H9 (cell line): ENCODE data around the gene SPTBN2. TPM values are rescaled to one million over a fixed set of nuclear protein-coding genes. Genes with fewer than 3 reads are reported as not detected.

Experiments used
- DNase-seq: peaks from one replicate; pipeline ENCODE4 v3.0.0-alpha.2; 2017
- H2AFZ ChIP-seq: one replicate; pipeline ENCODE4 v1.6.1; 2013; ENCODE audit warnings: mild to moderate bottlenecking, low read length, control low read depth, moderate library complexity
- H2AK5ac ChIP-seq: 2 replicates; pipeline ENCODE4 v1.6.1; 2013; ENCODE audit warnings: low read length, control low read depth, mixed read lengths; ENCODE audit not compliant: insufficient read length
- H2BK120ac ChIP-seq: one replicate; pipeline ENCODE4 v1.6.1; 2013; ENCODE audit warnings: low read depth, mild to moderate bottlenecking, low read length, control low read depth, inconsistent platforms; ENCODE audit not compliant: poor library complexity, severe bottlenecking
- H2BK12ac ChIP-seq: 2 replicates; pipeline ENCODE4 v1.6.1; 2013; ENCODE audit warnings: low read length, control low read depth, mixed read lengths, low read depth; ENCODE audit not compliant: insufficient read length
- H2BK15ac ChIP-seq: 2 replicates; pipeline ENCODE4 v1.6.1; 2013; ENCODE audit warnings: low read depth, low read length, control low read depth
- H2BK20ac ChIP-seq: one replicate; pipeline ENCODE4 v1.6.1; 2013; ENCODE audit warnings: low read depth, mild to moderate bottlenecking, low read length, control low read depth, inconsistent platforms; ENCODE audit not compliant: poor library complexity, severe bottlenecking
- H2BK5ac ChIP-seq: 2 replicates; pipeline ENCODE4 v1.6.1; 2013; ENCODE audit warnings: low read length, control low read depth, mixed read lengths; ENCODE audit not compliant: insufficient read length
- H3K14ac ChIP-seq: 2 replicates; pipeline ENCODE4 v1.6.1; 2013; ENCODE audit warnings: low read length, control low read depth; ENCODE audit not compliant: insufficient read depth
- H3K18ac ChIP-seq: 2 replicates; pipeline ENCODE4 v1.6.1; 2013; ENCODE audit warnings: low read depth, mild to moderate bottlenecking, mixed read lengths, low read length, control low read depth; ENCODE audit not compliant: insufficient read length
- H3K23ac ChIP-seq: 2 replicates; pipeline ENCODE4 v1.6.1; 2013; ENCODE audit warnings: low read length, control low read depth, mixed read lengths, low read depth; ENCODE audit not compliant: insufficient read length
- H3K23me2 ChIP-seq: 2 replicates; pipeline ENCODE4 v1.6.1; 2013; ENCODE audit warnings: low read depth, mild to moderate bottlenecking, mixed read lengths, low read length, control low read depth; ENCODE audit not compliant: insufficient read length, poor library complexity, severe bottlenecking
- H3K27ac ChIP-seq: 2 replicates; pipeline ENCODE4 v1.5.1; 2013; ENCODE audit warnings: low read length, control low read depth, mixed read lengths, low read depth; ENCODE audit not compliant: insufficient read length
- H3K27me3 ChIP-seq: 2 replicates; pipeline ENCODE4 v1.6.1; 2013; ENCODE audit warnings: low read length, control low read depth, inconsistent platforms; ENCODE audit not compliant: insufficient read depth
- H3K4ac ChIP-seq: 2 replicates; pipeline ENCODE4 v1.6.1; 2013; ENCODE audit warnings: low read depth, mild to moderate bottlenecking, control low read depth, inconsistent platforms, low read length, moderate library complexity
- H3K4me1 ChIP-seq: 2 replicates; pipeline ENCODE4 v1.6.1; 2013; ENCODE audit warnings: low read length, control low read depth, inconsistent platforms; ENCODE audit not compliant: insufficient read depth
- H3K4me2 ChIP-seq: 2 replicates; pipeline ENCODE4 v1.6.1; 2013; ENCODE audit warnings: low read length, control low read depth, mixed read lengths; ENCODE audit not compliant: insufficient read length, insufficient read depth
- H3K56ac ChIP-seq: 2 replicates; pipeline ENCODE4 v1.6.1; 2013; ENCODE audit warnings: low read depth, mild to moderate bottlenecking, mixed read lengths, low read length, control low read depth; ENCODE audit not compliant: insufficient read length
- H3K79me1 ChIP-seq: 2 replicates; pipeline ENCODE4 v1.6.1; 2013; ENCODE audit warnings: low read depth, mild to moderate bottlenecking, moderate library complexity, low read length, control low read depth, inconsistent platforms; ENCODE audit not compliant: insufficient read depth, poor library complexity, severe bottlenecking
- H3K79me2 ChIP-seq: 2 replicates; pipeline ENCODE4 v1.6.1; 2013; ENCODE audit warnings: low read length, control low read depth, inconsistent platforms; ENCODE audit not compliant: insufficient read depth
- H3K9ac ChIP-seq: 2 replicates; pipeline ENCODE4 v1.6.1; 2013; ENCODE audit warnings: low read length, control low read depth, mixed read lengths; ENCODE audit not compliant: insufficient read length; ENCODE audit errors: extremely low read depth
- H3K9me3 ChIP-seq: one replicate; pipeline ENCODE4 v1.6.1; 2013; ENCODE audit warnings: low read depth, low read length, inconsistent platforms; ENCODE audit not compliant: control insufficient read depth
- H3T11ph ChIP-seq: one replicate; pipeline ENCODE4 v1.6.1; 2013; ENCODE audit warnings: mild to moderate bottlenecking, low read length, control low read depth, inconsistent platforms
- H4K20me1 ChIP-seq: one replicate; pipeline ENCODE4 v1.6.1; 2013; ENCODE audit not compliant: control insufficient read depth, insufficient read length, insufficient read depth
- H4K5ac ChIP-seq: 2 replicates; pipeline ENCODE4 v1.6.1; 2013; ENCODE audit warnings: low read depth, mild to moderate bottlenecking, mixed read lengths, low read length, control low read depth; ENCODE audit not compliant: insufficient read length
- H4K8ac ChIP-seq: replicated peaks from 2 replicates; pipeline ENCODE4 v1.6.1; 2013; ENCODE audit warnings: low read length, control low read depth, mixed read lengths, low read depth; ENCODE audit not compliant: insufficient read length
- H4K91ac ChIP-seq: 2 replicates; pipeline ENCODE4 v1.6.1; 2013; ENCODE audit warnings: low read depth, mild to moderate bottlenecking, moderate library complexity, mixed read lengths, low read length, control low read depth; ENCODE audit not compliant: insufficient read length
- H3K27ac Mint-ChIP-seq, 3 experiments: 2 replicates in 2 of 3; 3 replicates in 1 of 3; pipeline ENCODE4 v1.8.0; 2020 to 2021; ENCODE audit warnings: mixed read lengths in 3 of 3, mild to moderate bottlenecking in 1 of 3, moderate library complexity in 1 of 3
- H3K27me3 Mint-ChIP-seq: 2 replicates; pipeline ENCODE4 v1.8.0; 2021; ENCODE audit warnings: low read depth, mild to moderate bottlenecking, moderate library complexity, mixed read lengths
- H3K36me3 Mint-ChIP-seq, 3 experiments: 2 replicates in 2 of 3; 3 replicates in 1 of 3; pipeline ENCODE4 v1.8.0; 2020 to 2021; ENCODE audit warnings: low read depth in 3 of 3, mixed read lengths in 3 of 3; ENCODE audit not compliant: insufficient read depth in 1 of 3
- H3K4me1 Mint-ChIP-seq, 2 experiments: 2 replicates each; pipeline ENCODE4 v1.8.0; 2020; ENCODE audit warnings: mixed read lengths in 2 of 2
- H3K4me3 Mint-ChIP-seq, 2 experiments: 2 replicates in 1 of 2; 3 replicates in 1 of 2; pipeline ENCODE4 v1.8.0; 2020 to 2021; ENCODE audit warnings: mild to moderate bottlenecking in 2 of 2, mixed read lengths in 2 of 2, moderate library complexity in 1 of 2
- H3K9me3 Mint-ChIP-seq, 2 experiments: 2 replicates in 1 of 2; 3 replicates in 1 of 2; pipeline ENCODE4 v1.8.0; 2020; ENCODE audit warnings: mild to moderate bottlenecking in 2 of 2, mixed read lengths in 2 of 2, moderate library complexity in 1 of 2
- CTCF ChIP-seq: fragments of 200-600 bp; sonication (generic); conservative IDR thresholded peaks from 3 replicates; pipeline ENCODE4 v1.8.0; 2021; ENCODE audit warnings: antibody characterized with exemption, mild to moderate bottlenecking
- WGBS: extraction: QIAGEN DNeasy Blood & Tissue Kit; methylation state at CpG from one replicate; pipeline ENCODE4 v1.1.7; 2013; ENCODE audit warnings: missing lambda C conversion rate, low lambda C conversion rate, mixed read lengths; ENCODE audit not compliant: insufficient read length; ENCODE audit errors: extremely low coverage; 5-methylcytosine and 5-hydroxymethylcytosine counted together
- long read RNA-seq: library from polyadenylated mRNA; unstranded; transcript quantifications from one replicate; pipeline ENCODE4 v2.0.0, GENCODE V29; 2020
- total RNA-seq: library from RNA; stranded (reverse); gene quantifications from 2 replicates; pipeline ENCODE4 v1.2.1, GENCODE V29; 2021

SPTBN2 gene
- total RNA-seq, result 80.4 and 84.8 TPM in 2 replicates
- long read RNA-seq, partial matches to known transcripts, result 16 of 20 reads
- long read RNA-seq, other reads (novel, unspliced or antisense), result 4 of 20 reads

GRCh38 chr11:66728693-66729385 is at the start of gene SPTBN2:
SPTBN2 (minus strand) TSS chr11:66729216; CDS start chr11:66721240, 7,976 bp downstream.
- no peak within 1 kb of the TSS for H3K27ac ChIP-seq
- Mint-ChIP-seq H3K27ac (peak within 1 kb of the TSS in 2 of 3 experiments; percentile 51 to 73; a peak in 4 of 7 replicates), H3K4me3 (peak within 1 kb of the TSS; percentile 79 to 87), H3K9me3 (no peaks in the 10 kb centered on the region), H3K27me3 (peaks cover 60% of the 10 kb centered on the region), H3K36me3 (peaks cover 3 to 16% (median 16%) of the 10 kb centered on the region in 3 experiments; a peak in 6 of 7 replicates), H3K4me1 (peaks cover 37 to 40% of the 10 kb centered on the region in 2 experiments)
- no peaks in the 10 kb centered on the region for H3K79me1 ChIP-seq
- peak within 1 kb of the TSS; percentile 41 for H3K18ac ChIP-seq
- no peak within 1 kb of the TSS for H3K56ac ChIP-seq
- H3K4me1 ChIP-seq, result peaks cover 3% of the 10 kb centered on the region; the same call in 1 of the 2 replicates
- no peak within 1 kb of the TSS for H3T11ph ChIP-seq
- no peak within 1 kb of the TSS for H2AK5ac ChIP-seq
- peaks cover 6% of the 10 kb centered on the region; the same call in 1 of the 2 replicates for H3K27me3 ChIP-seq
- H3K9me3 ChIP-seq, result no peaks in the 10 kb centered on the region
- no peak within 1 kb of the TSS for H3K4ac ChIP-seq
- no peak within 1 kb of the TSS for H2BK120ac ChIP-seq
- peak within 1 kb of the TSS; percentile 27; the same call in 1 of the 2 replicates for H3K14ac ChIP-seq
- H4K91ac ChIP-seq, result no peak within 1 kb of the TSS
- no peaks in the 10 kb centered on the region for H4K20me1 ChIP-seq
- no peak within 1 kb of the TSS for H2BK15ac ChIP-seq
- H4K5ac ChIP-seq, result no peak within 1 kb of the TSS
- no CpG with 5 or more reads among the region's 25 CpGs for WGBS
- peak within 1 kb of the TSS; percentile 87 for H3K4me2 ChIP-seq
- no peak within 1 kb of the TSS for H2BK12ac ChIP-seq
- H2BK5ac ChIP-seq, result no peak within 1 kb of the TSS
- H2AFZ ChIP-seq, result no peak within 1 kb of the TSS
- H2BK20ac ChIP-seq, result no peak within 1 kb of the TSS
- peaks cover 13% of the 10 kb centered on the region for H3K23me2 ChIP-seq
- H3K23ac ChIP-seq, result no peak within 1 kb of the TSS
- peak; percentile 61 for DNase-seq
- H4K8ac ChIP-seq, result no peak within 1 kb of the TSS
- TF ChIP-seq CTCF, result no peak
- H3K9ac ChIP-seq, result no peak within 1 kb of the TSS
- no peaks in the 10 kb centered on the region for H3K79me2 ChIP-seq
